ENCODE measurements around the gene PAFAH2.
"Not testable (repeated sequence)": the region's sequence is repeated elsewhere in the genome, so short reads cannot be mapped to it uniquely, and the experiment has no call there.

Gene PAFAH2

GRCh38 chr1:25979210-25979609, 18.7 kb downstream of the PAFAH2 start:
- no peak for DNase-seq

- DNase-seq = no peak
Observed at GRCh38 chr1:25978403-25978802, 19.5 kb downstream of the PAFAH2 start.

- DNase-seq = no peak
Observed at GRCh38 chr1:25977801-25978200, 20.1 kb downstream of the PAFAH2 start.

GRCh38 chr1:25973610-25974321, 24.1 kb downstream of the PAFAH2 start:
- DNase-seq = no peak

GRCh38 chr1:25971811-25972180, 26.1 kb downstream of the PAFAH2 start:
- peak in 1 of 5 experiments; percentile 25 for DNase-seq

GRCh38 chr1:25971066-25971810, 26.6 kb downstream of the PAFAH2 start:
- DNase-seq = peak in 1 of 5 experiments; percentile 82

- no peak for DNase-seq
Observed at GRCh38 chr1:25967308-25967707, 30.6 kb downstream of the PAFAH2 start.

- DNase-seq = no peak
Observed at GRCh38 chr1:25959611-25960010, 38.3 kb downstream of the PAFAH2 start.

GRCh38 chr1:25958465-25958864, 39.4 kb downstream of the PAFAH2 start:
- DNase-seq = no peak

GRCh38 chr1:25955553-25955952, 42.3 kb downstream of the PAFAH2 start:
- DNase-seq = no peak

GRCh38 chr1:25954282-25954938, 43.5 kb downstream of the PAFAH2 start:
- peak in 1 of 5 experiments; percentile 32 for DNase-seq

- no peak for DNase-seq
Observed at GRCh38 chr1:25952841-25953401, 44.9 kb downstream of the PAFAH2 start.

GRCh38 chr1:25948641-25949040, 49.2 kb downstream of the PAFAH2 start:
- DNase-seq = no peak

- DNase-seq = no peak
Observed at GRCh38 chr1:25947027-25947426, 50.8 kb downstream of the PAFAH2 start.

GRCh38 chr1:25945761-25946160, 52.1 kb downstream of the PAFAH2 start:
- no peak for DNase-seq

- peak in 1 of 5 experiments; percentile 9 for DNase-seq
Observed at GRCh38 chr1:25944986-25945385, 52.9 kb downstream of the PAFAH2 start.

- DNase-seq = not testable (repeated sequence)
Observed at GRCh38 chr1:25943511-25943910, 54.4 kb downstream of the PAFAH2 start.

GRCh38 chr1:25936947-25937346, 60.9 kb downstream of the PAFAH2 start:
- no peak for DNase-seq

GRCh38 chr1:25933479-25934365, 64.1 kb downstream of the PAFAH2 start:
- DNase-seq = no peak

GRCh38 chr1:25932811-25933400, 65.0 kb downstream of the PAFAH2 start:
- DNase-seq = not testable (repeated sequence)

- no peak for DNase-seq
Observed at GRCh38 chr1:25932321-25932720, 65.5 kb downstream of the PAFAH2 start.

GRCh38 chr1:25929016-25929415, 68.8 kb downstream of the PAFAH2 start:
- no peak for DNase-seq

All from T-helper 2 cell (primary cell).